Kasumi-1 (cell line): Measurements from ENCODE around the gene GMFB.

ENCODE experiments used
- DNase-seq, 2 experiments: peaks; one replicate each; lab custom pipeline; 2025; lab: John Stamatoyannopoulos, UW

Gene GMFB

GRCh38 chr14:54425537-54426274 is 63.1 kb downstream of the GMFB start:
- DNase-seq = no peak

- DNase-seq = no peak
Observed at GRCh38 chr14:54425068-54425467, 63.7 kb downstream of the GMFB start.
